Mesenchymal stem cell (in vitro differentiated cells and primary cell): ENCODE measurements around the gene IL18BP.

Experiments used
- DNase-seq: peaks from one replicate; pipeline ENCODE4 v3.0.0-alpha.2; 2013
- H2AFZ ChIP-seq: one replicate; pipeline ENCODE4 v1.6.1; 2013; ENCODE audit warnings: low read depth, mild to moderate bottlenecking, control low read depth, inconsistent platforms, low read length, moderate library complexity
- H2AK5ac ChIP-seq: 2 replicates; pipeline ENCODE4 v1.6.1; 2013; ENCODE audit warnings: low read length, moderate library complexity, mild to moderate bottlenecking, inconsistent platforms; ENCODE audit not compliant: severe bottlenecking
- H2BK120ac ChIP-seq: one replicate; pipeline ENCODE4 v1.6.1; 2013; ENCODE audit warnings: low read depth, mild to moderate bottlenecking, inconsistent platforms, low read length, moderate library complexity
- H2BK12ac ChIP-seq, 2 experiments: one replicate each; pipeline ENCODE4 v1.6.1; 2013; ENCODE audit warnings: inconsistent platforms in 2 of 2, low read length in 2 of 2, mild to moderate bottlenecking in 2 of 2, moderate library complexity in 2 of 2, control low read depth in 1 of 2
- H2BK15ac ChIP-seq: one replicate; pipeline ENCODE4 v1.6.1; 2013; ENCODE audit warnings: mild to moderate bottlenecking, low read depth, inconsistent platforms; ENCODE audit not compliant: poor library complexity, severe bottlenecking
- H2BK5ac ChIP-seq: 2 replicates; pipeline ENCODE4 v1.6.1; 2013; ENCODE audit warnings: low read depth, mild to moderate bottlenecking, low read length, control low read depth, inconsistent platforms; ENCODE audit not compliant: poor library complexity, severe bottlenecking
- H3K14ac ChIP-seq, 2 experiments: one replicate each; pipeline ENCODE4 v1.6.1; 2013; ENCODE audit warnings: inconsistent platforms in 2 of 2, low read length in 2 of 2, control low read depth in 1 of 2, mild to moderate bottlenecking in 1 of 2, moderate library complexity in 1 of 2
- H3K18ac ChIP-seq, 2 experiments: one replicate each; pipeline ENCODE4 v1.6.1; 2013; ENCODE audit warnings: inconsistent platforms in 2 of 2, low read length in 2 of 2, control low read depth in 1 of 2, low read depth in 1 of 2, mild to moderate bottlenecking in 1 of 2
- H3K23ac ChIP-seq, 2 experiments: one replicate each; pipeline ENCODE4 v1.6.1; 2013; ENCODE audit warnings: inconsistent platforms in 2 of 2, low read length in 2 of 2, mild to moderate bottlenecking in 2 of 2, moderate library complexity in 2 of 2, control low read depth in 1 of 2
- H3K27ac ChIP-seq: 2 replicates; pipeline ENCODE4 v1.5.1; 2013; ENCODE audit warnings: mild to moderate bottlenecking, moderate library complexity, low read length, control low read depth, inconsistent platforms; ENCODE audit not compliant: poor library complexity, severe bottlenecking
- H3K27me3 ChIP-seq, 2 experiments: 2 replicates each; pipeline versions ENCODE4 v1.6.1 to v1.7.0; 2013; ENCODE audit warnings: low read length in 2 of 2, mild to moderate bottlenecking in 2 of 2, moderate library complexity in 2 of 2, control low read depth in 1 of 2, inconsistent platforms in 1 of 2; ENCODE audit not compliant: control insufficient read depth in 1 of 2, insufficient read depth in 1 of 2
- H3K36me3 ChIP-seq, 2 experiments: 2 replicates each; pipeline versions ENCODE4 v1.6.1 to v1.7.0; 2013; ENCODE audit warnings: low read length in 2 of 2, control low read depth in 1 of 2, inconsistent platforms in 1 of 2, low read depth in 1 of 2, mild to moderate bottlenecking in 1 of 2; ENCODE audit not compliant: insufficient read depth in 2 of 2, control insufficient read depth in 1 of 2
- H3K4ac ChIP-seq, 2 experiments: one replicate each; pipeline ENCODE4 v1.6.1; 2013; ENCODE audit warnings: inconsistent platforms in 2 of 2, low read length in 2 of 2, mild to moderate bottlenecking in 2 of 2, moderate library complexity in 2 of 2, control low read depth in 1 of 2, low read depth in 1 of 2
- H3K4me1 ChIP-seq: 2 replicates; pipeline ENCODE4 v1.6.1; 2013; ENCODE audit warnings: low read depth, low read length, control low read depth; ENCODE audit not compliant: control insufficient read depth, insufficient read depth
- H3K4me2 ChIP-seq: 2 replicates; pipeline ENCODE4 v1.6.1; 2013; ENCODE audit warnings: low read length, mild to moderate bottlenecking, inconsistent platforms; ENCODE audit not compliant: poor library complexity, severe bottlenecking
- H3K4me3 ChIP-seq, 2 experiments: 2 replicates each; pipeline versions ENCODE4 v1.5.1 to v1.7.0; 2013; ENCODE audit warnings: low read length in 2 of 2, mild to moderate bottlenecking in 2 of 2, control low read depth in 1 of 2, low read depth in 1 of 2; ENCODE audit not compliant: insufficient read depth in 1 of 2
- H3K79me1 ChIP-seq: replicated peaks from 2 replicates; pipeline ENCODE4 v1.6.1; 2013; ENCODE audit warnings: mild to moderate bottlenecking, control low read depth, low read length, inconsistent platforms; ENCODE audit not compliant: poor library complexity, severe bottlenecking
- H3K9ac ChIP-seq: 2 replicates; pipeline ENCODE4 v1.7.0; 2013; ENCODE audit warnings: mild to moderate bottlenecking, low read length, moderate library complexity
- H3K9me3 ChIP-seq: 2 replicates; pipeline ENCODE4 v1.7.0; 2013; ENCODE audit warnings: mild to moderate bottlenecking, low read length; ENCODE audit not compliant: control insufficient read depth
- H4K8ac ChIP-seq: one replicate; pipeline ENCODE4 v1.6.1; 2013; ENCODE audit warnings: inconsistent platforms, mild to moderate bottlenecking, low read length, moderate library complexity
- H4K91ac ChIP-seq: one replicate; pipeline ENCODE4 v1.6.1; 2013; ENCODE audit warnings: mild to moderate bottlenecking, low read length, inconsistent platforms
- WGBS: methylation state at CpG from one replicate; pipeline ENCODE4 v1.1.7; 2013; ENCODE audit warnings: mixed read lengths; 5-methylcytosine and 5-hydroxymethylcytosine counted together

Gene IL18BP

DNA sequence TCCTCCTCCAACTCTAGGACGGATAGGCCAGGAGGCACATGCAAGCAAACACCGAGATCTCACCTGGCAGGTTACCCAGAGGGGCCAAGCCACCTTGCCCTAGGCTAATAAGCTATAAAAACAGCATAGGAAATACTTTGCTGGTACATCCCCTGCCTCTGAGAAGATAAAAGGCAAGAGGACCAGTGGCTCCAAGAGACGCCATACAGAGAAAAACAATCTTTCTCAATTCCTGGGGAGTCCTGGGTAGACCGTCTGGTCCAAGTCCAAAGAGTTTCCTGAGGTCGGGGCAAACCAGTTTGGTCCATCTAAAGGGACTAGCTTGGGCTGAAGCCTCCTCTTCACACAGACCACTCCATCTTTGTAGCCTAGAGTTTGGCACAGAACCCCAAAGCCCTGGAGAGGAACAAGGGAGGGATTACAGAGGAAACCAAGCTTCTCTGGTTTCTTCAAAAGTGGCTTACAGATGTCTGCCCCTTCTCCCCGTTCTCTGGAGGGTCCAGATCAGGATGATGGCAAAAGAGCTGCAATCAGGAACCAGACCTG, 41.2 kb downstream of the IL18BP start:
- 79% methylated on average over 6 of the region's 6 CpGs for WGBS

DNA sequence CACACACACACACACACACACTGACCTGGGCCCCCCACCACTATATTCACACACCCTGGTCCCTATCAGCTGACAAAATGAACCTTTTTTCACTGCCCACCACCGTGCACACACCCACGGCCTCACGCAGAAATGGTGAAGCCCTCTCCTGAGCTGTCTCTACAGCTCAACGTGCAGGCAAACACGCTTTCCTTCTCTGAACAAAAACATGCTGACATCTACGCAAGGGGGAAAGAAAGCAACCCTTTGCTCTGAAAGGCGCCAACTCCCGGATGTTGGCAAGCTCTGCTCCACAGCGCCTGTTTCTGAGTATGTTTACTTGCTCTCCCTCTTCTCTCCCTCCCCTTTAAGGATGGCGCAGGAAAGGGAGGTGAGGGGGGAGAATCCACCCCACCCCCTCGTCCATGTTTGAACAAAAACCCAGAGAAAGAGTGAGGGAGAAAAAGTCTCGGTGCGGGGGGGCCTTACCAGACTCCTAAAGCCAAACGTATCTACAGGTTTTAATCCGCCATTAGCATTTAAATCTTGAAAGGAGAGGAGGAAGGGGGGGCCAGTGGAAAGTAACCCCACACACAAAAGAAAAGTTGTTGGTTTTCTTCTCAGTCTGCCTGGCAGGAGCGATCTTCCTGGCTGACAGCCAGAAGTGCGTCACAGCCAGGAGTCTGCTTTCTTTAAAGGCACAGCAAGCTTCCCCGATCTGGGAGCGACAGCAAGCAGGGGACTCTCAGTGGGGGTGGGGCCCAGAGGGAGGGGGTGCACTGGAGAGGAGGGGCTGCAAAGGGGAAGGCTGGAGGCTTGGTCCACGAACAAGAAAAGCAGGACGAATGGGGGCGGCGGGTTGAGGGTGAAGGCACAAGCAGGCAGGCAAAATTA, 42.0 kb downstream of the IL18BP start:
- peak overlapping the region; percentile 92 for H4K8ac ChIP-seq
- H3K9me3 ChIP-seq, result no peaks in the 10 kb centered on the region
- peaks cover 11% of the 10 kb centered on the region for H3K79me1 ChIP-seq
- H2AFZ ChIP-seq, result no peak overlapping the region
- H2AK5ac ChIP-seq, result peak overlapping the region; percentile 9
- peak overlapping the region; percentile 65 to 80 for H3K4ac ChIP-seq
- 1% methylated on average over 15 of the region's 23 CpGs for WGBS
- peak overlapping the region in 1 of 2 experiments; percentile 34 for H3K23ac ChIP-seq
- peak overlapping the region in 1 of 2 experiments; percentile 51 for H2BK12ac ChIP-seq
- peak overlapping the region; percentile 65 to 86 for H3K4me3 ChIP-seq
- peaks cover 15% of the 10 kb centered on the region for H3K4me1 ChIP-seq
- peak overlapping the region; percentile 84 for H2BK120ac ChIP-seq
- no peaks in the 10 kb centered on the region for H3K27me3 ChIP-seq
- H2BK5ac ChIP-seq, result peak overlapping the region; percentile 39
- peak overlapping the region; percentile 46 for H3K4me2 ChIP-seq
- peak overlapping the region; percentile 92 for H4K91ac ChIP-seq
- H3K9ac ChIP-seq, result peak overlapping the region; percentile 98
- H2BK15ac ChIP-seq, result peak overlapping the region; percentile 54
- peak overlapping the region; percentile 93 for H3K27ac ChIP-seq
- H3K36me3 ChIP-seq, result peaks cover under 1 to 6% of the 10 kb centered on the region in 2 experiments
- peak overlapping the region; percentile 85 to 92 for H3K18ac ChIP-seq
- peak; percentile 96 for DNase-seq
- peak overlapping the region in 1 of 2 experiments; percentile 63 for H3K14ac ChIP-seq

More for the DNA sequence above, 41.2 kb downstream of the IL18BP start:
- Histone ChIP-seq H2AFZ (no peak overlapping the region), H3K14ac (peak overlapping the region in 1 of 2 experiments; percentile 63), H2BK12ac (no peak overlapping the region), H3K23ac (peak overlapping the region in 1 of 2 experiments; percentile 34), H3K27me3 (no peaks in the 10 kb centered on the region), H3K4me3 (peak overlapping the region; percentile 65 to 86), H4K8ac (no peak overlapping the region), H3K9me3 (no peaks in the 10 kb centered on the region), H3K27ac (peak overlapping the region; percentile 93), H3K4me1 (peaks cover 15% of the 10 kb centered on the region), H2BK15ac (no peak overlapping the region), H3K9ac (peak overlapping the region; percentile 98), H3K18ac (peak overlapping the region; percentile 79 to 83), H2AK5ac (peak overlapping the region; percentile 38), H3K79me1 (peaks cover 9% of the 10 kb centered on the region), H4K91ac (no peak overlapping the region), H2BK120ac (no peak overlapping the region), H3K4me2 (peak overlapping the region; percentile 46), H3K36me3 (peaks cover 1 to 14% of the 10 kb centered on the region in 2 experiments), H3K4ac (peak overlapping the region in 1 of 2 experiments; percentile 65), H2BK5ac (no peak overlapping the region)
- peak; percentile 7 for DNase-seq

DNA sequence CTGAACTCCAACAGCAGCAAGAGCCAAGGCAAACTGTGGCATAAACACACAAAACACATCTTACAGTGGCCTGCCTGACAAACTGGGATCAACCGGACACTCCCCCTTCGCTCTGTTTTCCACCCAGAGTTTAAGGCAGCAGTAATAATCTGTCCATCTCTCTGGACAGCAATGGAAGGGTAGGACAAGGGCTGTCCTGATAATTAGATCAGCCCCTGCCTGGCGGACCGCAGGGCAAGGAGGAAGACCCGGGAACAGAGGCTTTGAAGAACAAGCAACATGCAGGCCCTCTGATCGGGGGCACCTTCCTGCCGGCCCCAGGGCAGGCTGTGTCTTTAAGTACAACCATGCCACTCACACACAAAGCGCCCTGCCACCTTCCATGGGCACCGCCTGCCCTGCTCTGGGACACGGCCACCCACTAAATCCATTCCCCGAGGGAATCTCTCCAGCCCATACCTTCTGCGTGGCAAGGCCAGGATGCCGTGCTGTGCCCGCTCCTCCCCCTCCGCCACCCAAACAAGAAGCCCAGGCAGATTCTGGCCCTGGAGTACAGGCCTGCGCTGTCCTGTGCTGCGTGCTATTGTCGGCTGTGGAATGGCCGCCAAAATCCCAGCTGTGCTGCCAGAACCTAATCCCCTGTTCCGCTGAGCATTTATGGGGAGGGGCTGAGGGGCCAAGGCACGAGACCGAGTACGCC, 42.8 kb downstream of the IL18BP start:
- H3K18ac ChIP-seq, result peak overlapping the region; percentile 92 to 97

More for the DNA sequence above, 42.8 kb downstream of the IL18BP start:
- Histone ChIP-seq H4K91ac (peak overlapping the region; percentile 92), H2BK5ac (peak overlapping the region; percentile 66), H2AFZ (peak overlapping the region; percentile 16), H3K14ac (peak overlapping the region in 1 of 2 experiments; percentile 86), H3K27me3 (no peaks in the 10 kb centered on the region), H3K4me3 (peak overlapping the region; percentile 65 to 86), H3K4ac (peak overlapping the region; percentile 80 to 93), H2AK5ac (peak overlapping the region; percentile 10), H3K4me1 (peaks cover 15% of the 10 kb centered on the region), H4K8ac (peak overlapping the region; percentile 92), H3K9ac (peak overlapping the region; percentile 98), H3K4me2 (peak overlapping the region; percentile 46), H2BK15ac (peak overlapping the region; percentile 91), H2BK120ac (peak overlapping the region; percentile 65), H3K36me3 (peaks cover 3% of the 10 kb centered on the region in 2 experiments), H3K23ac (peak overlapping the region in 1 of 2 experiments; percentile 70), H3K79me1 (peaks cover 14% of the 10 kb centered on the region), H3K27ac (peak overlapping the region; percentile 93), H3K9me3 (no peaks in the 10 kb centered on the region), H2BK12ac (peak overlapping the region; percentile 17 to 18)
- 5% methylated on average over 23 of the region's 23 CpGs for WGBS
- peak; percentile 86 for DNase-seq
